ENCODE results near the gene ITGA11.

The ITGA11 gene

DNA sequence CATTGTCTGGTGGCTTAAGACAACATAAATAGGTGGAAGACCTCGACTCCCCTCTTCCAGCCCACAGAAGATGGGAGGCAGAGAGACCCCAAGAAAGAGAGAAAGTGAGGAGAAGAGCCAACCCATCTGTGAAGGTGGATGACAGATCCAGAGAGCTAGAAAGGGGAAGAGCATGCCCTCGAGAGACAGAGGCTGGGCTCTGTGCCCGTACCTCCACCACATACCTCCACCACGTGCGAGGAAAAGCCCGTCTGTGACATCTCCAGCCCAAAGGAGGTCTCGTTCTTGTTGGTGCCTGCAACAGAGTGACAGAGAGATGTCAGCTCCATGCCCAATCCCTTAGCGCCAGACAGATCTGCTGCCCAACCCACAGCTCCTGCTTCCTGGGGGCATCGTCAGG, 83.4 kb downstream of the ITGA11 start:
- DNase-seq: no peak

DNA sequence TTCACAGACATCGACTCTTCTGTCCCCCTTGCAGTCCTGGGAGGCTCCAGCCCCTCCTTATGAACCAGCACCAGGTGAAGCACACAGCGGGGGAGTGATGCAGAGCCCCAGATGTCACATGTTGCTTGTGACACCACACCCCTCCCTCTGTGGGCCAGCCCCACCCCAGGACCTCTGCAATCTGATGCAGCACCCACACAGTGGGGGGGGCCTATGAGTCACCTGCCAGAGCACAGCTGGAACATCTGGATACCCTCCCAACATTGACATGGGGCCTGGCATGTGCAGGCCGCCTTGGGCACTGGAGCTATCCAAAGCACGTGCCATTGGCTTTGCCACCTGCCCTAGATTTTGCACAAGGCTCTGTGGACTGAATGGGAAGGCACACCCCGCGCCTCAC, 83.9 kb downstream of the ITGA11 start:
- DNase-seq: no peak

DNA sequence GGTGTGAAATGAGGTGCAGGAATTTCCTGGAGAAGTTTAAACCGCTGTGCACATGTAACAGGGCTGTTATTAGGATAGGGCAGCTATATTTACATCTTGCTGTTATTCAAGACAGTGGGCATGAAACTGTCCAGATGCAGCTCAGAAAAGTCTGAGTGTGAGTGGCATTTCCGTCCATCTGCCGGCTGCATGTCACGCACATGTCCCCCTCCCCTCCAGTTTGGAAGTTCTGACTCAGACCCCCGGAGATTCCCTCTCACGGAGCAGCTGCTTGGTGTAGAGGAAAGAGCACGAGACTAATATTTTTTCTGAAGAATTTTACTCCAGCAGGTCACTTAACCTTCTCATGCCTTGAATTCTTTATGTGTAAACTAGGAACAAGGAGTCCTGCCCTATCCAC, 84.6 kb downstream of the ITGA11 start:
- DNase-seq: no peak

DNA sequence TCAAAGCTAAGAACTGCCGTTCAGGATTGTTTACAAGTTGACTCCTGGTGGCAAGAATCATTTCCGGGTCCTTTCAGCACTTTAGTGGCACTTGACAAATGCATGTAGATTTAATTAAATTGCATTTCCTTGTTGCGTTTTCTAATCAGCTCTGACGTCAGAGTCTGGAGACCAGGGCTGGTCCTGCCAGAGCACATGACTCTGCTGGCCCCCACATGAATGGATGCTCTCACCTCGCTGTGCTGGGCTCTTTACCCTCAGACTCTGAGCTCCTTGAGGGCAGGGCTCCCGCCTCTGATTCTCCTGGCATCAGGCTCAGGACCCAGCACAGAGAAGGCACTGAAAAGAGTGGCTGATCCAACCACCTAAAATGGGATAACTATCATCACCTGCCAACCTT, 85.0 kb downstream of the ITGA11 start:
- no peak for DNase-seq

DNA sequence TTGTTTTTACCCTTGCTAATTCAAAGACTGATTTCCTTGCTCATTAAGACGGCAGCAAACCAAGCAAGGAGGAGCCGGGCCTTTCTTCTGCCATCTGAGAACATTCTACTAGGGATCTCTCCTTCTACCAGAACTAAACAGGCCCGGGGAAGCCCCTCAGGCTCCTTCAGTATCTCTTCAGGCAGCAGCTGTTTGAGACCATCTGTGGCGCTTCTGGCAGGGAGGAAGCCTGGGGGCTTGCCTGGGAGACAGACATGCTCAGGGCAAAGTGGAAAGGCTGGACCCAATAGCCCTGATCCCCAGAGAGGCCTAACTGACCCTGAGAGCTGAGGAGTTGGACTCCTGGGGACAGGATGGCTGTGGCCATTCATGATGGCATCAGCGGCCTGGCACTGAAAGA, 86.5 kb downstream of the ITGA11 start:
- DNase-seq: no peak

DNA sequence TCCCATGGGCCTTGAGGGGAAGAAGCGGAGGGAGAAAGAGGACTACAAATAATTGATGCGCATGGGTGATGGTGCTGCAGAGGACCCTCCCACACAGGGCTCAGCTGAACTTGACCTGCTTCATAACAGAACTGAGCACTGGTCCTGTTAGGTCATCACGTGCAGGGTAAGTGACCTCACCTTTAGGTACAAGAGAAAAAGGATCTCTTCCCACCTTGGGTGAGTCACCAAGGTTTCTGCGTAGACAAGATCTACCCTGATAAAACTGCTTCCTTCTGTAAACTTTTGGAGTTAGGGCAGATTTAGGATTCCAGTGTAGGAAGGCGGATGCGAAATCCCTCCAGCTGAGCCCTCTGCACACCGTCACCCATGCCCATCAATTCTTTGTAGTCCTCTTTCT, 87.4 kb downstream of the ITGA11 start:
- DNase-seq: no peak

DNA sequence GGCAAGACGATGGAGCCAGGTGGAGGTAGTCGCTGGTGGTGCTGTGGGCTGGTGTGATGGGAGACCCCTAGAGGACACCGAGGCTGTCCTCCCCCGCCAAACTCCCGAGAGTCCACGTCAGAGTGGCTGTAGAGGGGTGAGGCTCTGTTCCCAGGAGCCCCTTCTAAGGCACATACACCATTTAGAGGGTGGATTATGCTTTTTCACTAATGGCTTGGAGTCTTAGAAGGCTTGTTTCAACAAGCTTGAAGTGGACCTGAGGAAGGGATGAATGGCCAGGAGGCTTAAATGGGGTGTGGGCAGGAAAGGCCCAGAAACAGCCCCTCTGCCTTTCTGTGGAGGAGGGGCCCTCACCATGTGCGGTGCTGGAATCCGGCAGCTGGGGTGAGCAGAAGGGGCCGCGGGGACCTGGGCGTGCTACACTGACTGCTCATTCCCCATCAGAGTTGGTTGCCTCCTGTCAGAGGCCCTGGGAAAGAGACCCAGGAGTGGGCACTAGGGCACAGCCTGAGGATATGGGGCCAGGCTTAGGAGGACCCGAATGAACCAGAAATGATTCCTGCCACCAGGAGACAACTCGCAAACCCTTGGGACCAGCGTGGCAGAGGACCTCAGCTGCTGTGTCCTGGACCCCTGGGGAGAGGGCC, 88.3 kb downstream of the ITGA11 start:
- no peak for DNase-seq

DNA sequence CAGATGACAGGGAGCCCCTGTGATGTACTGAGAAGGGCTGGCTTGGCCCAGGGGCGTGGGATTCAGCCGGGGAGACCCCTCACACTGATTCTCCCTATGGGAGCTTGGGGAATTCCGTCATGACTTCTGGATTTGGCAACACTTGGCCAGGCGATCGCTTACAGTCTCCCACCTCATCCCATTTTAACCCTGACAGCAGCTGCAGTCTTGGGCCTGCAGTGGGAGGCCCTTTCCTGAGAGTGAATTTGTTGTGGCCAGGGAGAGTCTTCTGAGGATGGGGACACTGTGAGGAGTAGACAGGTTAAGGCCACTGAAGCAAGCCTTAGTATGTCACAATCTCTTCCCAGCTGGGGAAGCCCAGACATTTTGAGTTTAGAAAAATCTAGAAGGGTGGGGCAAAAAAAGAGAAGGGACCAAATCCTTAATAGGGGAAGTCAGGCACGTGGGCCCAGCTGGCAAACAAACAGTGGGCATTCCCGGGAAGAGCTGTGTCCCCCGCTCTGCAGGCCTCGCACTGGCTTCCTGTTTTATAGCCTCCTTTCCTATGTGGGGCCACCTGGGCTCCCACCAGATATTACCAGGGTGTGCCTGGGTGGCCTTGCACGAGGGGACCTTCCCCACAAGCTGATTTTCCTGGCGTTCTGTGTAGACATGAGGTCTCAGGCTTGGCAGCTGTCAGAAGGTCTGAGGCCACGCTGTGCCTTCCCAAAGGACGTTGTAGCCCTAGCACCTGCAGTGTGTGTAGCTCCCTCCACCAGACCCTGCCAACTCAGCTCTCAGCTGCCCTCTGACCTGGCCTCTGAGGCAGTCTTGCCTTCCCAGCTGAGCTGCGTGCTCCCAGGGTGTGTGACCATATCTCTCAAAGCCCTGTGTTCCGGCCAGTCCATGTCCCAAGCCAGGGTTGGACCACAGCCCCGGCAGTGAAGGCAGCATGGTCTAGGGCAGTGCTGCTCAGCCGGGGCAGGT, 89.9 kb downstream of the ITGA11 start:
- DNase-seq: no peak

DNA sequence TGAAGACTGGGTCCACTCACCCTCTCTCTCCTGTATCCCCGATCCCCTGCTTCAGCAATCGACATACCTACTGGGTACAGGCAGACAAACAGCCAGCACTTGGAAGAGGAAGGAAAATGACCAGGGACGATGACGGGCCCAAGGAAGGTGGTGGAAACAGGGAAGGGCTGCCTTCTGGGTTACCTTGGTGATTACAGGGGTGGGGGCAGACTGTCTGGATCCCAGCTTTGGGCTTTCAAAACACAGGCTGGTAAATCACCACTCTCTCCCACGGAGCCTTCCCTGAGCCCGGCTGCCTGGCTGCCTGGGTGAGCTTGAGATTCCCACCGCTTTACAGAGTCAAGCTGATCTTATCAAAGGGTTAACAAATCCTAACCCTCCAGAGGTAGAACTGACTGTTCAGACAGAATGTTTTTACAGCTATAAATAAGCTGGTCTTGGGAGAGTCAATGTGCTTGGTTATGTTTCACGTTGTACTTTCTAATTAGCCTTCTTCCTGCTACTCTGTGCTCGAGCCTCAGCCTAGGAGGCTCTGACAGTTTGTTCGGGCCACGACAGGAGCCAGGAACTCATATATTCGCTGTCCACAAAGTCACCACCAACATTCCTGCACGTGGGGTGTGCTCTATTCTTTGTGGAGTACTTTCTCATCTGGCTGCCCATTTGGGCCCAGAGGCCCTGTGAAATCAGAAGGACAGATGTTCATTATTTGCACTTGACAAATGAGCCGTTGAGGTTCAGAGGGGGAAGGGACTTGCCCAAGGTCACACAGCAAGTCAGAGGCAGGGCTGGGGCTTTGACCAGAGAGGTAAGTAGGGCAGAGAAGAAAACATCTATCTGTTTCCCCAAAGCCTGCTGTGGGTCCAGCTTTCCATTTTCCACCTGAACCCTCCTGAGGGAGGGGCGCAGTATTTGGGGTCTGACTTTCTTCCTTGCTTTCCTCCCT, 91.0 kb downstream of the ITGA11 start:
- no peak for DNase-seq

DNA sequence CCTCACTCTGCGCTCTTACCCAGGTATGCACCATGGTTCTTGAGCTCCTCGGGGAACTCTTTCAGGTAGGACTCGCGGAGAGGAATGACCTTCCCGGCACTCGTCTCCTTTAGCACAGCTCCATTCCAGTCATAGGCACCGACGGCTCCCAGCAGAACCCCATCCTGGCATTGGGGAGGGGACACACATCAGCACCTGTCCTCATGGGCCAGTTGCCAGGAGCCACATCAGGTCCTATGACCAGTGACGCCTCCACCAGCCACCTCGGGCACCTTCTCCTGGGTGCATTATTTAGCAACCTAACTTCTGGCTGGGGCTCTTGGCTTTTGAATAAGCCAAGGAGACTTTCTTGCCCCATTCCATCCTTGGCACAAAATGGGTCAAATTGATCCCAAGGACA, 92.5 kb downstream of the ITGA11 start:
- DNase-seq: no peak

DNA sequence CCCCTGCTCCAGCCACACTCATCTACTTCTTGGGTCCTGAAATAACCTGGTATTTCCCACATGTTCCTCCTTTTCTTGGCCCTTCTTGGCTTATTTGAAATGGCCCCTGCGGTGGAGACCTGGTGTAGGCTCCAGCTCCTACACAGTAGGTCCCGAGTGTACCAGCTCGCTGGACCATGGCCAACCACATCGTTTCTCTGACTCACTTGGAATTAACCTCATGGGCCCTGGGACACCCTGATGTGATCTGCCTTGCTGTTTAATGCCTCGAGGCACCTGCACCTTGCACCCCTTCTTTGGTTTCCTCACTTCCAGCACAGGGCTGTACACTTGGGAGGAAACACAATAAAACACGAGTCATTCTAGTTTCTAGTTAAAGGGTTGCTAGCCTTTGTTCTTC, 94.1 kb downstream of the ITGA11 start:
- DNase-seq: no peak

DNA sequence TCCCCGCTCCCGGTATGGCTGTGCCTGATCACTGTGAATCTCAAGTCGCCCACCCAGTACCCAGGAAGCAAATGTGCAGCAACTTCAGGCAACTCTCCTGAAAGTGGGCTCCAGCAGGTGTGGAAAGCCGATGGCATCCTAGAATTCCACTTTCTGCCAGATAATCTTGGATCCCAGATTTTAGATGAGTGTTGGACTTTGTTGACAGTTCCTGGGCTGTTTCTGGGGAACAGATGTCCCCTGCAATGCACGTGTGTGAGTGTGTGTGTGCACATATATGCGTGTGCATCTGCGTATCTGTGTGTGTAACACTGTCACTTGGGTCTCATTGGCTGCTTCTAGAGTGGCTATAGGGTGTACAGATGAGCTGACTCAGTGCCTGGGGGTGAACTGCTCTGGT, 95.4 kb downstream of the ITGA11 start:
- no peak for DNase-seq

DNA sequence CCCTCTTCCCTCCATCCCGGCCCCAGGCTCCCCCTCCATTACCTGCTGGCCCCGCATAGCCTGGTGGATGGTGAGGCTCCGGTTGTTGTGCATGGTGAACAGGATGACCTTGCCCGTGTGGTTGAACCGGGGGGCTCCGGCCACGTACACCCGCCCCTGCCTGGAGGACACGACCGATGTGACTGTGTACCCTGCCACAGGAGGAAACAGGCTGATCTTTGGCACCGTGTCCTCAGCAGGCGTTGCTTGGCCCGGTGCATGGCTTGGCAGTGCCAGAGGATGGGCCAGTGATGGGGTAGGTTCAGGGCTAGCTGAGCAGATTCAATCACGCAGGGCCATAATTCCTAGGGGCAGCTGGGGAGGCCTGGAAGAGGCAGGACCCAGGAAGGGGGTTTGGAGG, 96.3 kb downstream of the ITGA11 start:
- no peak for DNase-seq

DNA sequence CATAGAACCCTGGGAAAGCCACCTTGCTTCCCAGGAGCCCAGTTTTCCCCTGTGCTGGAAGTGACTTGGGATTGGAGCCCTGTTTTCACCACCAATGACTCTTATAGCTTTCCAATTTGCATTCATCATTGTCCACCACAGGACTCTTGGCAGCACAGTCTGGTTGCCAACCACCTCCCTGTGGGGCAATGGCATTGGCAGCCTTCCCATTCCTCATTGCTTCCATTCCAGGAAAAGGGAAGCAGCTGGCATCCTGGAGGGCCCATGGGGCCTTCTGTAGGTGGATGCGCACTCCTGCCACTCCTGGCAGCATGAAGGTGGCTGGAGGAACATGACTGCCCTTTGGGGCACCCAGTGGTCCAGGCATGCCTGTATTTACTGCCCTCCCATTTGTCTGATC, 96.7 kb downstream of the ITGA11 start:
- no peak for DNase-seq

DNA sequence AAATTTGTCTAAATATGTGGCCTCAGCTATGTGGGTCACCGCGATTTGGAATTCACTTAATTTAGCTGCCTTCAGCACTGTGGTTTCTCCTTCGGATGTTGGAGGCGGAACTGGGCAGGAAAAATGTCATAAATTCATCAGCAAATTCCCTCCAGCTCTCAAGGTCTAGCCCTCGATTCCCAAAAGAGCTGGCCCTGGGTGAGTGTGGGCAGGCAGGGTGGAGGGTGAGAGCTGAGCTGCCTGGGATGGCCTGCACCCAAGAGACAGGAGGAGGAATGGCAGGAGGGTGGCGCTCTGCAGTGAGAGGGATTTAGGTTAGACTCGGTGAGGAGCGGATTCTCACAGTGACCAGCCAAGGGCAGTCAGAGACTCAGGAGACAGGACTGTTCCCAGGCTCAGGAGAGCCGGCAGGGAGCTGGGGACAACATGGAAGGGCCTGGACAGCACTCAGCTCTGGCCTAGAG, 97.3 kb downstream of the ITGA11 start:
- no peak for DNase-seq

DNA sequence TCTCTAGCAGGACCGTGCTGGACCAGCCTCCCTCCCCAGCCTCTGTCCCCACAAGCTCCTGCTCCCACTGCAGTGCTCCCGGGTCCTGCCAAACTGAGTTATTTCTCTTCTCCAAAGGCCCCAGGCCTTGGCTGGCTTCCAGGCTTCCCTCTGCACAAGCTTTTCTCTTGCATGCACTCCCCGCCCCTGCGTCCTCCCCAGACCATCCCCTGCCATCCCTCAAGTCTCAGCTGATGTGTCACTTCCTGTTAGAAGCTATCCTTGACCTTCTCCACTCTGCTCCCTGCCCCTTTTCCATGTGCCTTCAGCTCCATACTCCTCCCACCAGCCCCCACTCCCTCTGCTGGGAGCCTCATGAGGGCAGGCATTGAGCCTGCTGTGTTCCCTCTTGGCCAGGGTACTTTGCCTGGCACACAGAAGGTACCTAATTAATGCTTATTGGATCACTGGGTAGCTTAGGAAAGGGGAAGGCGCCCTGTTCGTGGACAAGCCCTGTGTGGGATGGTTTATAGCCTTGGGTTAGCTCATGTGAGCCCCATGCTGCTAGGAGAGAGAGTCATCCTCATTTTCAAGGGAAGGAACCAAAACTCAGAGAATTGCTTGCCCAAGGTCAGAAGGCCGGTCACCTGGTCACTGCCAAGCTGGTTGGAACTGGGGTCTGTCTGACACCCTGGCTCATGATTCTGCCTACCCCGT, 98.0 kb downstream of the ITGA11 start:
- no peak for DNase-seq

DNA sequence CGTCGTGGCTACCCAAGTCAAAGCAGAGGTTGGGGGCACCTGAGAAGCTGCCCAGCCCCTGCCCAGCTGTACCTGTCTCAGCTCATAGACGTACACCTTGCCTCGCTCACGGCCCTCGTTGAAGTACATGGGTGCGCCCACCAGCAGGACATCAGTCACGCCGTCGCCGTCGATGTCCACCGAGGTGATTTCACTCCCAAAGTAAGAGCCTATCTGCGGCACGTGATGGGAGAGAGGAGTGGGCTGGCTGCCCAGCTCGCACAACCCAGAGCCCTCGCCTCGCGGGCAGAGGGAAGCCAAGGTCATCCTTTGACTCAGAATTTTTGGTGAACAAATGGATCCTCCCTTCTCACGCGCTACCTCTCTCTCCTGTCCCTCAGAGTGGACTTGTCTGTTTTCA, 99.7 kb downstream of the ITGA11 start:
- no peak for DNase-seq

DNA sequence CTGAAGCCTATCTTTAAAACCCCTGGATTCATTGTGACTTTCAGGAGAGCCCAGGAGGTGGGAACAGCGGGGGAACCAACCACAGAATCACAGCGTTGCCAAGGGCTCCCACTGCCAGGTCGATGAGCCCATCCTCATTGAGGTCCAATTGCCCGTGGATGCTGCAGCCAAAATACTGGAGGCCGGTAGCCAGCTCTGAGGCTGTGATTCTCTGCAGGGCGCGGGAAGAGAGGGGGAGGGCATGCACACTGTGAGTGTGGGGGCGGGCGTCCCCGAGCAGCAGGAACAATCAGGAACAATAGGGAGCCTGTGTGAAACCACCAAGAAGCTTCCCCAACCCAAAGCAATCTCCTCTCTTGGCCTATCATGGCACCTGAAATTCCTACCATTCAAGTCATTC, 101.1 kb downstream of the ITGA11 start:
- DNase-seq: no peak

DNA sequence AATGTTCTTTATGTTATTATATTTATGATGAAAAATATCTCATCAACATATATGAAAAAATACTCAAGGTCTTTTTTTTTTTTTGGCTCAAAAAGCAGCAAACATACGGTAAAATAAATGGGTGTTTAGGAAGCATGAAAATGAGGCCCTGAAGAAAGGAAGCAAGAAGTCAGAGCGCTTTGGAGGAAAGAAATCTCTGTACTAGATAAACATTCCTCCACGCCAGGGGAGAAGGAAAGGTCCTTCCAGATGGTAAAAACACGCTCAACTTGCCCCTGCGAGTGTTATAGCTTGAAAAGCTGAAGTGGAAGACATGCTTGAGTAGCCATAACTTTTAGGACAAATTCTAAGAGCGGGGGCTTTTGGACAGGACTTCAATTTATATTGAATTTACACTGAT, 101.5 kb downstream of the ITGA11 start:
- DNase-seq: no peak

DNA sequence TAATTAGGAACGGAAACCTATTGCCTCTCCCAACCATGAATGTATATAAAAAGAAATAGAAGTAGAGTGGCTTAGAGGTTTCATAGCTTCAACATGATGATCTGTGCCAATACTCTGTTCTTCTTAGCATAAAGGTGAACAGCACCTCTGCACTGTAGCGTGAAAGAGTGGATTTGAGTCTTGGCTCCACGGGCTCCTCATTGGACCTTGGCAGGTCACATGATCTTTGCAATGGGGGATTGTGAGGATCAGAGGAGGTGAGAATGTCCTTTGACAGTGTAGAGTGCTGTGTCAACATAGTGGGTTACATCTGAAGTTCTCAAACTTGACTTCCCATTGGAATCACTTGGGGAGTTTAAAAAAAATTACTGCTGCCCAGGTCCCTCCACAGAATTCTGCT, 103.0 kb downstream of the ITGA11 start:
- no peak for DNase-seq

DNA sequence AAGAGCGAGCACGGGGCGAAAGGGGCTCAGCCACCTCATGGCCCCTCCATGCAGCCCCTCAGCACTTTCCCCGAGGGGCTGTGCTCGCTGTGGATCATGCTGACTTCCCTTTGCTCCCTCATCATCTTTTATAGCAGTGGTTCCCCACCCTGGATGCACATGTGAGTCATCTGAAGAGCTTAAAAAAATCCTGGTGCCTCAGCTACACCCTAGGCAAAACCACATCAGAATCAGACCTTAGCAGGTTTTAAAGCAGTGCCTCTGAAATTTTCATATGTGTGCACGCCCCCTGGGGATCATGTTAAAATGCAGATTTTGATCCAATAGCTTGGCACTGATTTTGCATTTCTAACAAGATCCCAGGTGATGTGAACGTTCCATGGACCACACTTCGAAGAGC, 103.5 kb downstream of the ITGA11 start:
- DNase-seq: no peak

DNA sequence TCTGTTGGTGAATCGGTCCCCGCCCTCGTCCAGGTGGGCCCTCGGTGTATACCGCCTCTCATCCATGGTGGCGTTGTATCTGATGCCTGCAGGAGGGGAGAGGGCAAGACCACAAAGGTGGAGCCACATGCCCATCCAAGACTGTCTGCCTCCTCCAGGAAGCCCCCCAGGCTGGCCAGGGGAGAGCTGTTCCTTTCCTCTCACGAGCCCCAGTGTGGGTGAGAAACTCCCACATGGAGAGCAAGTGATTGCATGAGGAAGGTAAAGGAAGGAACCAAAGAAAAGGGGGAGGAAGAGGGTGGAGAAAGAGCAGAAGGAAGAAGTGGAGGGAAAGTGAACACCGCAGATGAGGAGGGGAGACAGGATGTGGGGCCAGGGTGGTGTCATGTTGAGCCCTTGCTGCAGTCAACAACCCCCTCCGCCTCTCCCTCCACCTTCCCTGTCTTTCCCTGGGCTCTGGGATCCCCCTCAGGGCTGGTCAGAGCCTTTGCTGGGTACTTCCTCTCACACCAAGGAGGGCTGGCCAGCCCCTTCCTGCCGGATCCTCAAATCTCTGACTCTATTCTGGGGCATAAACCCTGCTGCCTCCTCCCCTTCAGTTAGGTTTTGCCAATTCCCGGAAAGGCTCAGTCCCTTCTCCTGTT, 105.1 kb downstream of the ITGA11 start:
- no peak for DNase-seq

All from SW 1271 (cell line).